ENCODE measurements around the gene NOXO1.

The NOXO1 gene

GRCh38 chr16:1944612-1945199 lies 36.6 kb downstream of the NOXO1 start:
- Mint-ChIP-seq H3K9me3 (no peaks in the 10 kb centered on the region), H3K4me1 (peaks cover 6% of the 10 kb centered on the region), H3K36me3 (ENCODE audit: low read depth) (no peaks in the 10 kb centered on the region), H3K27ac (peak overlapping the region in 2 of 3 experiments; percentile 40 to 55), H3K4me3 (peak overlapping the region; percentile 65 to 93 (median 85)), H3K27me3 (ENCODE audit: low read depth) (no peaks in the 10 kb centered on the region)
- TF ChIP-seq CTCF (IDR thresholded peaks at IDR 0.05; ENCODE audit: unreplicated experiment in 3 of 3), result no peak

- Mint-ChIP-seq H3K4me1 (peaks cover 6% of the 10 kb centered on the region), H3K27me3 (ENCODE audit: low read depth) (no peaks in the 10 kb centered on the region), H3K9me3 (no peaks in the 10 kb centered on the region), H3K36me3 (ENCODE audit: low read depth) (peaks cover 5% of the 10 kb centered on the region), H3K4me3 (peak within 1 kb of the TSS; percentile 85 to 93 (median 88)), H3K27ac (peak within 1 kb of the TSS in 2 of 3 experiments; percentile 78 to 87)
- TF ChIP-seq CTCF (IDR thresholded peaks at IDR 0.05; ENCODE audit: unreplicated experiment in 3 of 3), result no peak
Measured at GRCh38 chr16:1942810-1943726, 38.2 kb downstream of the NOXO1 start, which contains the start of gene MSRB1. Gene MSRB1 (minus strand): TSS chr16:1943199. CDS start chr16:1943156, 43 bp downstream.

GRCh38 chr16:1942047-1942809 lies 39.0 kb downstream of the NOXO1 start:
- H3K27ac Mint-ChIP-seq, result peak overlapping the region in 1 of 3 experiments; percentile 82
- H3K4me1 Mint-ChIP-seq, result peaks cover 6% of the 10 kb centered on the region
- H3K27me3 Mint-ChIP-seq (ENCODE audit: low read depth), result no peaks in the 10 kb centered on the region
- no peaks in the 10 kb centered on the region for H3K9me3 Mint-ChIP-seq
- peaks cover 8% of the 10 kb centered on the region for H3K36me3 Mint-ChIP-seq (ENCODE audit: low read depth)
- peak overlapping the region; percentile 85 to 93 (median 88) for H3K4me3 Mint-ChIP-seq
- TF ChIP-seq CTCF (IDR thresholded peaks at IDR 0.05; ENCODE audit: unreplicated experiment in 3 of 3), result no peak

GRCh38 chr16:1941162-1942046 lies 39.9 kb downstream of the NOXO1 start:
- Mint-ChIP-seq H3K9me3 (no peaks in the 10 kb centered on the region), H3K27ac (peak overlapping the region; percentile 13 to 82 (median 72)), H3K36me3 (ENCODE audit: low read depth) (peaks cover 13% of the 10 kb centered on the region), H3K4me1 (peaks cover 6% of the 10 kb centered on the region), H3K4me3 (peak overlapping the region; percentile 85 to 93 (median 88)), H3K27me3 (ENCODE audit: low read depth) (no peaks in the 10 kb centered on the region)
- TF ChIP-seq CTCF (IDR thresholded peaks at IDR 0.05; ENCODE audit: unreplicated experiment in 3 of 3), result peak; percentile 20 to 45 (median 31)

All from nephron (organoid).